GM20000 (cell line): ENCODE measurements around the gene NCR2.

Experiments
- DNase-seq: peaks from one replicate; pipeline ENCODE4 v3.0.0; 2012; ENCODE audit warnings: low spot score
- CTCF ChIP-seq: IDR thresholded peaks from 2 replicates; pipeline ENCODE4 v1.5.1; 2012; ENCODE audit warnings: mild to moderate bottlenecking, control low read depth; ENCODE audit errors: extremely low read depth, missing control alignments

NCR2 gene

GRCh38 chr6:41318654-41319565 lies 16.5 kb upstream of the NCR2 start:
- peak; percentile 81 for DNase-seq
- peak; percentile 99 for TF ChIP-seq CTCF

GRCh38 chr6:41321183-41321582 lies 14.2 kb upstream of the NCR2 start:
- TF ChIP-seq CTCF: no peak
- DNase-seq: no peak

- DNase-seq: no peak
- TF ChIP-seq CTCF: no peak
These were observed 9.9 kb upstream of the NCR2 start for GRCh38 chr6:41325446-41326066.

GRCh38 chr6:41326092-41326491 lies 9.3 kb upstream of the NCR2 start:
- no peak for DNase-seq
- no peak for TF ChIP-seq CTCF

- no peak for TF ChIP-seq CTCF
These were observed 8.2 kb upstream of the NCR2 start for GRCh38 chr6:41327177-41327576.

GRCh38 chr6:41331401-41332150 lies 3.8 kb upstream of the NCR2 start:
- TF ChIP-seq CTCF: no peak
- DNase-seq: no peak

More at GRCh38 chr6:41327177-41327576, 8.2 kb upstream of the NCR2 start:
- DNase-seq: no peak

- no peak for DNase-seq
These were observed 3.2 kb upstream of the NCR2 start for GRCh38 chr6:41332241-41332640.

More at GRCh38 chr6:41332241-41332640, 3.2 kb upstream of the NCR2 start:
- TF ChIP-seq CTCF: no peak
